GM10266 (cell line): ENCODE results near the gene DPY19L3.
A peak's percentile ranks its signal among the peaks of the same experiment; 100 is the strongest.

Source experiments
- DNase-seq: peaks from one replicate; pipeline ENCODE4 v3.0.0; 2012; ENCODE audit errors: extremely low spot score
- CTCF ChIP-seq: IDR thresholded peaks from 2 replicates; pipeline ENCODE4 v1.5.1; 2012; ENCODE audit warnings: mild to moderate bottlenecking, low read depth; ENCODE audit not compliant: control insufficient read depth, insufficient read depth; ENCODE audit errors: missing control alignments

The DPY19L3 gene

GRCh38 chr19:32405431-32406160 lies at the start of gene DPY19L3:
DPY19L3 (plus strand) TSS chr19:32405770; CDS start chr19:32408254, 2,484 bp downstream.
- no peak for TF ChIP-seq CTCF
- peak; percentile 97 for DNase-seq

GRCh38 chr19:32357720-32358119 lies 47.9 kb upstream of the DPY19L3 start:
- TF ChIP-seq CTCF = peak; percentile 18
- no peak for DNase-seq

- TF ChIP-seq CTCF = no peak
- DNase-seq = no peak
Measured at GRCh38 chr19:32358321-32358720, 47.2 kb upstream of the DPY19L3 start.

DNA sequence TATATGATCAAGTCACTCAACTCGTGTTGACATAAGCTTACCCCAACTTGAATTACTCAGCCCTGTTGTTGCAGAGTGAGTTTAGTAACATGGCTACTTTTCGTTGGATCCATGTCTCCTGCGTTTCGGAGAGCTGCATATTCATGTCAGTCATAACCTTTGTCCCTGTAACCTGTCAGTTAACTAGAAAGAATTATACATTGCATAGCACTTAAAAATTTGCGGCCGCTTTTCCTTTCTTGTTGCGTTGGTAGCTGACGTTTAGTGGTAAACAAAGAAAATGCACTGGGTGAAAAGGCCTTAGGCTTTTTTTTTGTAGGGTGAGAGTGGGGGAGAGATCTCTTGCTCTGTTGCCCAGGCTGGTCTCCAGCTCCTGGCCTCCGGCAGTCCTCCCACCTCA lies 46.0 kb upstream of the DPY19L3 start:
- no peak for TF ChIP-seq CTCF
- no peak for DNase-seq

DNA sequence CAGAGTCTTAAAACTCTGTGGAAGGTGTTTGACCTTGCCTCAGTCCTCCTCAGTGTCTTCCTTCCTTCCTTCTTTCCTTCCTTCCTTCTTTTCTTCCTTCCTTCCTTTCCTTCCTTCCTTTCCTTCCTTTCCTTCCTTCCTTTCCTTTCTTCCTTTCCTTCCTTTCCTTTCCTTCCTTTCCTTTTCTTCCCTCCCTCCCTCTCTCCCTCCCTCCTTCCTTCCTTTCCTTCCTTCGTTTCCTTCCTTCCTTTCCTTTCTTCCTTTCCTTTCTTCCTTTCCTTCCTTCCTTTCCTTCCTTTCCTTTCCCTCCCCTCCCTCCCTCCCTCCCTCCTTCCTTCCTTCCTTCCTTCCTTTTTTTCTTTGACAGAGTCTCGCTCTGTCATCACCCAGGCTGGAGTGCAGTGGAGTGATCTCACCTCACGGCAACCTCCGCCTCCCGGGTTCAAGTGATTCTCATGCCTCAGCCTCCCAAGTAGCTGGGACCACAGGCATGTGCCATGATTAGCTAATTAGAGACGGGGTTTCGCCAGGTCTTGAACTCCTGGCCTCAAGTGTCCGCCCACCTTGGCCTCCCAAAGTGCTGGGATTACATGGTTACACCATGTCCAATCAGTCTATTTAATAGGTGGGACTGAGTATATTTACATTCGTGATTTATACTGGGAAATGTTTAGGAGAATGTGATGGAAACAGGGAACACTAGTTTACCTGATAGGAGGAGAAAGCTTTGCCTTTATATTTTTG lies 43.8 kb upstream of the DPY19L3 start:
- no peak for DNase-seq
- no peak for TF ChIP-seq CTCF

DNA sequence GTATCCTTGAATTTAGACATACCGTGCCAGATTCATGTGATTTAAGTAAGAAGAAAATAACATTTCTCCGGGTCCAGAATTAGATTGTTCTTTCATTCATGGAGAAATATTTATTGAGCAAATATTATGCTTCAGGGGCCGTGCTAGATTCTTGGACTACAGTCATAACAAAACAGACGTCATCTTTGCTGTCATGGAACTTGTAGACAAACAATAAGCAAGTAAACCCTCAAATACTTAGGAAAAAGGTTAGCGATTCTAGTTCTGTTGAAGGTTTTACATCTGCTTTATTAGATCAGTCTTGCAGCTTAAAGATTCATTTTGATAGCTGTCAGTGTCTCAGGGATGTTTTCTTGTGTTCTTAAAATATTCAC lies 43.3 kb upstream of the DPY19L3 start:
- no peak for DNase-seq
- TF ChIP-seq CTCF = no peak

DNA sequence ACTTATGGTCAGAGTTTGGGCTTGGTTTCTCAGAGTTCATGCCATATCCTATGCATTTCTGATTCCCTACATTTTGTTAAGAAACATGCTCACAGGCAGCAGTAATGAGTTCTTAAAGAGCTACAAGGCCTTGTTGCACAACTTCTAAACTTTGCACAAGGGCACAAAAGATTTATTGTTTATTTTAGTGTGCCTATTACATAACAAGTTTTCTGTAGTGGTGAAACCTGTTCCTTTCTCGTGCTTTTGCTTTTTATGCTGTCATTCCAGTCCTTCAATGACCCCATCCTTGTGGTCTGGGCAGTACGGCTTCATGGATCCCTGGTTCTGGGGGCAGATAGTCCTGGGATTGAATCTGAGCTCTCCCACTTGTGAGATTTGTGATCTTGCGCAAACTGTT lies 42.4 kb upstream of the DPY19L3 start:
- TF ChIP-seq CTCF = no peak
- DNase-seq = no peak
